Measurements from ENCODE around the gene DCLK3. TPM values are rescaled to one million over a fixed set of nuclear protein-coding genes. Genes with fewer than 3 reads are reported as not detected.

Gene DCLK3
- total RNA-seq, 1 experiment from 2014 or later, result 1.4 TPM

DNA sequence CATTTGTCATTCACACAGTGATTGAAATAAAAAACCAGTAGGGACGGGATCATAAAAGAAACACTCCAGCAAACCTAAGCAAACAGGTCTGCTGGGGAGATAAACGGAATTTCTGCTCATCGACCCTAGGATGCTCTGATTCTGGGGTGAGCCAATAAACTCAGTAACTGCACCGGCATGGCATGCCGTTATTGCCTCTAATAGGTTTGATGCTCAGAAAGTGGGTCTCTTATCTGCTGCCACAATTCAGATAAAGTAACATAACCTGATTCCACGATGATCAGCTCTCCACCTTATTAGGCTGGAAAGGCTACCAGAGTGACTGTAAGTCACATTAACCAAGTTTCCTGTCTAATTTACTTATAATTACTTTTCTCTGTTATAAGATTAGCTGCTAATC is 19.6 kb downstream of the DCLK3 start:
- no peak overlapping the region for H3K27ac Mint-ChIP-seq
- Histone ChIP-seq H2AFZ (ENCODE audit: low read length) (no peak overlapping the region), H3K4me1 (ENCODE audit: insufficient read depth, low read length) (no peaks in the 10 kb centered on the region), H3K14ac (ENCODE audit: insufficient read depth, low read length) (no peak overlapping the region), H3K4me2 (ENCODE audit: insufficient read depth, insufficient read length, low read length) (no peak overlapping the region), H3K27ac (ENCODE audit: insufficient read length, low read depth, low read length) (no peak overlapping the region), H2BK15ac (ENCODE audit: low read depth, low read length) (no peak overlapping the region), H3K9ac (ENCODE audit: extremely low read depth, insufficient read length, low read length) (no peak overlapping the region), H3K9me3 (ENCODE audit: control insufficient read depth, low read depth, low read length) (no peaks in the 10 kb centered on the region), H4K20me1 (ENCODE audit: control insufficient read depth, insufficient read depth, insufficient read length) (no peaks in the 10 kb centered on the region), H3T11ph (ENCODE audit: low read length) (no peak overlapping the region), H3K79me2 (ENCODE audit: insufficient read depth, low read length) (no peaks in the 10 kb centered on the region), H2BK120ac (ENCODE audit: low read depth, low read length, poor library complexity, severe bottlenecking) (no peak overlapping the region), H3K27me3 (ENCODE audit: insufficient read depth, low read length) (no peaks in the 10 kb centered on the region), H4K5ac (ENCODE audit: insufficient read length, low read depth, low read length) (no peak overlapping the region), H3K23me2 (ENCODE audit: insufficient read length, low read depth, low read length, poor library complexity, severe bottlenecking) (no peaks in the 10 kb centered on the region), H3K56ac (ENCODE audit: insufficient read length, low read depth, low read length) (no peak overlapping the region), H3K4ac (ENCODE audit: low read depth, low read length) (no peak overlapping the region), H3K79me1 (ENCODE audit: insufficient read depth, low read depth, low read length, poor library complexity, severe bottlenecking) (no peaks in the 10 kb centered on the region), H4K8ac (replicated peaks; ENCODE audit: insufficient read length, low read depth, low read length) (no peak overlapping the region), H2BK20ac (ENCODE audit: low read depth, low read length, poor library complexity, severe bottlenecking) (no peak overlapping the region), H4K91ac (ENCODE audit: insufficient read length, low read depth, low read length) (no peak overlapping the region), H3K18ac (ENCODE audit: insufficient read length, low read depth, low read length) (no peak overlapping the region), H2BK12ac (ENCODE audit: insufficient read length, low read depth, low read length) (no peak overlapping the region), H2BK5ac (ENCODE audit: insufficient read length, low read length) (no peak overlapping the region), H2AK5ac (ENCODE audit: insufficient read length, low read length) (no peak overlapping the region), H3K23ac (ENCODE audit: insufficient read length, low read depth, low read length) (no peak overlapping the region)
- peaks cover 7 to 8% of the 10 kb centered on the region in 2 experiments for H3K4me1 Mint-ChIP-seq
- no CpG with 5 or more reads among the region's 6 CpGs for WGBS (ENCODE audit: extremely low coverage, insufficient read length, low lambda C conversion rate)
- no peak for DNase-seq
- H3K9me3 Mint-ChIP-seq, result peaks cover 0 to 3% of the 10 kb centered on the region in 2 experiments; a peak in 2 of 5 replicates
- no peak for TF ChIP-seq CTCF (conservative IDR thresholded peaks at IDR 0.05)
- H3K4me3 Mint-ChIP-seq, result no peak overlapping the region
- H3K36me3 Mint-ChIP-seq (ENCODE audit: insufficient read depth in 1 of 3, low read depth in 3 of 3), result no peaks in the 10 kb centered on the region; a peak in 1 of 7 replicates
- no peaks in the 10 kb centered on the region for H3K27me3 Mint-ChIP-seq (ENCODE audit: low read depth)

All from H9 (cell line).